Smooth muscle cell (in vitro differentiated cells): ENCODE results near the gene SUPT5H. TPM values are rescaled to one million over a fixed set of nuclear protein-coding genes. Genes with fewer than 3 reads are reported as not detected.

Experiments
- DNase-seq: peaks from one replicate; lab custom pipeline; 2025; ENCODE audit not compliant: unreplicated experiment; lab: John Stamatoyannopoulos, UW
- H2AFZ ChIP-seq: fragments of 200-600 bp; sonication (generic); 2 replicates; pipeline ENCODE4 v1.6.0; 2016; ENCODE audit warnings: antibody characterized with exemption, low read depth, mild to moderate bottlenecking
- H3F3A ChIP-seq: fragments of 200-600 bp; sonication (generic); 2 replicates; pipeline ENCODE4 v1.6.0; 2017; ENCODE audit warnings: antibody characterized with exemption, low read depth
- H3K27ac ChIP-seq: fragments of 200-600 bp; sonication (generic); 2 replicates; pipeline ENCODE4 v1.5.1; 2016; ENCODE audit warnings: low read depth, mild to moderate bottlenecking
- H3K27me3 ChIP-seq: fragments of 200-600 bp; sonication (generic); 2 replicates; pipeline ENCODE4 v1.6.1; 2016; ENCODE audit warnings: low read depth, mild to moderate bottlenecking
- H3K36me3 ChIP-seq: fragments of 200-600 bp; sonication (generic); 2 replicates; pipeline ENCODE4 v1.5.1; 2016; ENCODE audit warnings: low read depth
- H3K4me1 ChIP-seq: fragments of 200-600 bp; sonication (generic); 2 replicates; pipeline ENCODE4 v1.5.1; 2016; ENCODE audit warnings: low read depth
- H3K4me2 ChIP-seq: fragments of 200-600 bp; sonication (generic); 2 replicates; pipeline ENCODE4 v1.6.0; 2016; ENCODE audit warnings: mild to moderate bottlenecking
- H3K4me3 ChIP-seq: fragments of 200-600 bp; sonication (generic); 2 replicates; pipeline ENCODE4 v1.5.1; 2016; ENCODE audit warnings: mild to moderate bottlenecking
- H3K79me2 ChIP-seq: fragments of 200-600 bp; sonication (generic); 2 replicates; pipeline ENCODE4 v1.6.0; 2016; ENCODE audit warnings: low read depth, mild to moderate bottlenecking
- H3K9ac ChIP-seq: fragments of 200-600 bp; sonication (generic); 2 replicates; pipeline ENCODE4 v1.6.0; 2016; ENCODE audit warnings: low read depth
- H3K9me3 ChIP-seq: fragments of 200-600 bp; sonication (generic); replicated peaks from 2 replicates; pipeline ENCODE4 v1.5.1; 2016; ENCODE audit warnings: low read depth
- H4K20me1 ChIP-seq: fragments of 200-600 bp; sonication (generic); 2 replicates; pipeline ENCODE4 v1.6.0; 2016; ENCODE audit warnings: low read depth
- WGBS: methylation state at CpG from one replicate; pipeline ENCODE4 v1.1.7; 2016; ENCODE audit warnings: low lambda C conversion rate; 5-methylcytosine and 5-hydroxymethylcytosine counted together
- polyA plus RNA-seq: library from polyadenylated mRNA; unstranded; fragments of >200 nt; fragmentation: Nextera tagmentation; extraction: Ambion mirVana; gene quantifications from 2 replicates; pipeline ENCODE4 v1.2.1, GENCODE V29; 2016
- total RNA-seq: library from RNA; depleted of rRNA; stranded (reverse); fragments of >200 nt; gene quantifications from 2 replicates; pipeline ENCODE4 v1.2.3, GENCODE V29; 2014
- TF ChIP-seq, protein P1 (sequence below): fragments of 200-600 bp; sonication (generic); IDR thresholded peaks from 2 replicates; pipeline ENCODE4 v1.5.1; 2017; ENCODE audit warnings: borderline replicate concordance, mild to moderate bottlenecking, antibody characterized with exemption; ENCODE audit not compliant: insufficient read depth, poor library complexity, severe bottlenecking

The SUPT5H gene
- total and polyA plus RNA-seq, 2 experiments from 2014 or later = 44.9 to 134 TPM

DNA sequence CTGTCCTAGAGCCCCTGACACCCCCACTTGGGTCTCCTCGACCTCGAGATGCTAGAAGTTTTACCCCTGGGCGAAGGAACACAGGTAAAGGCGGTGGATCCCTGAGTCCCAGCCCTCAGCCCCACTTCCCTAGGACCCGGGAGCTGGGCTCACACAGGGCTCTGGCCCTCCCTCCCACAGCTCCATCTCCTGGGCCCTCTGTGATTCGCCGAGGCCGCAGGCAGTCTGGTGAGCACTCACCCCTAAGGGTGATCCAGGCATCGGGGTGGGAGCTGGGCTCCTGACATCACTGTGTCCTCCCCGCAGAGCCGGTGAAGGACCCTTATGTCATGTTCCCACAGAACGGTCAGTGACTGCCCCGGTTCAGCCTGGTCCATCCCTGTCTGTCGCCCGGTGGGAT, 24.6 kb upstream of the SUPT5H start:
- Histone ChIP-seq H3K27ac (no peak overlapping the region), H3F3A (peaks cover 10% of the 10 kb centered on the region), H3K4me3 (no peak overlapping the region), H3K9ac (no peak overlapping the region), H3K36me3 (no peaks in the 10 kb centered on the region), H4K20me1 (peaks cover 11% of the 10 kb centered on the region), H3K79me2 (peaks cover 24% of the 10 kb centered on the region), H3K4me1 (no peaks in the 10 kb centered on the region), H3K27me3 (no peaks in the 10 kb centered on the region), H2AFZ (no peak overlapping the region), H3K9me3 (no peaks in the 10 kb centered on the region), H3K4me2 (no peak overlapping the region)
- WGBS = 98% methylated on average over 15 of the region's 15 CpGs
- no peak for DNase-seq
- TF ChIP-seq, protein P1, sequence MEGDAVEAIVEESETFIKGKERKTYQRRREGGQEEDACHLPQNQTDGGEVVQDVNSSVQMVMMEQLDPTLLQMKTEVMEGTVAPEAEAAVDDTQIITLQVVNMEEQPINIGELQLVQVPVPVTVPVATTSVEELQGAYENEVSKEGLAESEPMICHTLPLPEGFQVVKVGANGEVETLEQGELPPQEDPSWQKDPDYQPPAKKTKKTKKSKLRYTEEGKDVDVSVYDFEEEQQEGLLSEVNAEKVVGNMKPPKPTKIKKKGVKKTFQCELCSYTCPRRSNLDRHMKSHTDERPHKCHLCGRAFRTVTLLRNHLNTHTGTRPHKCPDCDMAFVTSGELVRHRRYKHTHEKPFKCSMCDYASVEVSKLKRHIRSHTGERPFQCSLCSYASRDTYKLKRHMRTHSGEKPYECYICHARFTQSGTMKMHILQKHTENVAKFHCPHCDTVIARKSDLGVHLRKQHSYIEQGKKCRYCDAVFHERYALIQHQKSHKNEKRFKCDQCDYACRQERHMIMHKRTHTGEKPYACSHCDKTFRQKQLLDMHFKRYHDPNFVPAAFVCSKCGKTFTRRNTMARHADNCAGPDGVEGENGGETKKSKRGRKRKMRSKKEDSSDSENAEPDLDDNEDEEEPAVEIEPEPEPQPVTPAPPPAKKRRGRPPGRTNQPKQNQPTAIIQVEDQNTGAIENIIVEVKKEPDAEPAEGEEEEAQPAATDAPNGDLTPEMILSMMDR = no peak

DNA sequence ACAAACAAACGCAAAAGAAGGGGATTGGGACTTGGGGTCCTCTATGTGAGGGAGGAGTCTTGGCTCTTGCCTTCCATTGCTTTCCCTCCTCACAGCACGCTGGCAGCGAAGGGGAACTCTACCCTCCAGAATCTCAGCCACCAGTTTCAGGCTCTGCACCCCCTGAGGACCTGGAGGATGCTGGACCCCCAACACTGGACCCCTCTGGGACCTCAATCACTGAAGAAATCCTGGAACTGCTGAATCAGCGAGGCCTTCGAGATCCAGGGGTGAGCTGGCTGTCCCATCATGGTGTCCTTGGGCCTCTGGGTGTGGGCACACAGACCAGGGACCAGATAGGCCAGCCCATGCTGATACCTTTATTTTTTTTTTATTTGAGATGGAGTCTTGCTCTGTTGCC, 23.4 kb upstream of the SUPT5H start:
- Histone ChIP-seq H3K9ac (no peak overlapping the region), H3K27ac (no peak overlapping the region), H2AFZ (no peak overlapping the region), H3K4me2 (no peak overlapping the region), H3K4me3 (no peak overlapping the region), H3K79me2 (peaks cover 12% of the 10 kb centered on the region), H3K36me3 (no peaks in the 10 kb centered on the region), H3K27me3 (no peaks in the 10 kb centered on the region), H4K20me1 (peaks cover under 1% of the 10 kb centered on the region), H3K4me1 (no peaks in the 10 kb centered on the region), H3F3A (peaks cover 18% of the 10 kb centered on the region), H3K9me3 (no peaks in the 10 kb centered on the region)
- TF ChIP-seq, protein P1 = no peak
- DNase-seq = no peak
- 97% methylated on average over 5 of the region's 5 CpGs for WGBS

DNA sequence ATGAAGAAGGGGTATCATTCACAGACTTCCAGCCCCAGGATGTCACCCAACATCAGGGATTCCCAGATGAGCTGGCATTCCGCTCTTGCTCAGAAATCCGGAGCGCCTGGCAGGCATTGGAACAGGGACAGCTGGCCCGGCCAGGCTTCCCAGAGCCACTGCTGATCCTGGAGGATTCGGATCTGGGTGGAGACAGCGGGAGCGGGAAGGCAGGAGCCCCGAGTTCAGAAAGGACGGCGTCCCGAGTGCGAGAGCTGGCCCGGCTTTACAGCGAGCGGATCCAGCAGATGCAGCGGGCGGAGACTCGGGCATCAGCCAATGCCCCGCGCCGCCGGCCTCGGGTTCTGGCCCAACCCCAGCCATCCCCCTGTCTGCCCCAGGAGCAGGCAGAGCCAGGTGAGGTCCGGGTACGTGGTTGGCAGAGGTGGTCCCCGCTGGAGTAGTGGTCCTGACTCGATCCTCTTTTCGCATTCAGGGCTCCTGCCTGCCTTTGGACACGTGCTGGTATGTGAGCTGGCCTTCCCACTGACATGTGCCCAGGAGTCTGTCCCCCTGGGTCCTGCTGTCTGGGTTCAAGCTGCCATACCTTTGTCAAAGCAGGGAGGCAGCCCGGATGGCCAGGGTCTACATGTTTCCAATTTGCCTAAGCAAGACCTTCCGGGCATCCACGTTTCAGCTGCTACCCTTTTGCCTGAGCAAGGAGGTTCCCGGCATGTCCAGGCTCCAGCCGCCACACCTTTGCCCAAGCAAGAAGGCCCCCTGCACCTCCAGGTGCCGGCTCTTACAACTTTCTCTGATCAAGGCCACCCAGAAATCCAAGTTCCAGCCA, 21.9 kb upstream of the SUPT5H start:
- Histone ChIP-seq H3K27me3 (no peaks in the 10 kb centered on the region), H3F3A (peaks cover 32% of the 10 kb centered on the region), H4K20me1 (no peaks in the 10 kb centered on the region), H3K4me2 (no peak overlapping the region), H3K79me2 (peaks cover 10% of the 10 kb centered on the region), H3K9me3 (no peaks in the 10 kb centered on the region), H3K9ac (no peak overlapping the region), H3K36me3 (no peaks in the 10 kb centered on the region), H3K4me3 (no peak overlapping the region), H3K4me1 (peaks cover 3% of the 10 kb centered on the region), H3K27ac (no peak overlapping the region), H2AFZ (no peak overlapping the region)
- WGBS = 97% methylated on average over 28 of the region's 35 CpGs
- TF ChIP-seq, protein P1 = no peak
- no peak for DNase-seq

DNA sequence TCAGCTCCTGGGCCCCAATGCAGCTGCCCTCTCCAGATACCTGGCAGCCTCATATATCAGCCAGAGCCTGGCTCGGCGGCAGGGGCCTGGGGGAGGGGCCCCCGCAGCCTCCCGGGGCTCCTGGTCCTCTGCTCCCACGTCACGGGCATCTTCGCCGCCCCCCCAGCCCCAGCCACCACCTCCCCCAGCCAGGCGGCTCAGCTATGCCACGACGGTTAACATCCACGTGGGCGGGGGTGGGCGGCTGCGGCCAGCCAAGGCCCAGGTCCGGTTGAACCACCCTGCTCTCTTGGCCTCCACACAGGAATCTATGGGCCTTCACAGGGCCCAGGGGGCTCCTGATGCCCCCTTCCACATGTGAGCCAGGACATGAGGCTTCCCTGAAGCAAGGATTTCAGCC, 20.4 kb upstream of the SUPT5H start:
- peaks cover 12% of the 10 kb centered on the region for H3K4me1 ChIP-seq
- no peak for DNase-seq

More for the DNA sequence above, 20.4 kb upstream of the SUPT5H start:
- H3K27ac ChIP-seq = no peak overlapping the region
- H3K4me3 ChIP-seq = no peak overlapping the region
- no peak overlapping the region for H3K4me2 ChIP-seq
- no peaks in the 10 kb centered on the region for H3K79me2 ChIP-seq
- WGBS = 74% methylated on average over 3 of the region's 16 CpGs
- no peaks in the 10 kb centered on the region for H3K36me3 ChIP-seq
- H3K9me3 ChIP-seq = no peaks in the 10 kb centered on the region
- no peaks in the 10 kb centered on the region for H3K27me3 ChIP-seq
- no peak overlapping the region for H2AFZ ChIP-seq
- H4K20me1 ChIP-seq = no peaks in the 10 kb centered on the region
- peaks cover 40% of the 10 kb centered on the region for H3F3A ChIP-seq
- H3K9ac ChIP-seq = no peak overlapping the region
- TF ChIP-seq, protein P1 = no peak
